ENCODE measurements around the gene SBK1. TPM values are rescaled to one million over a fixed set of nuclear protein-coding genes. Genes with fewer than 3 reads are reported as not detected.
"Not testable (repeated sequence)": the region's sequence is repeated elsewhere in the genome, so short reads cannot be mapped to it uniquely, and the experiment has no call there.

The SBK1 gene
- 3.7 TPM for total RNA-seq

DNA sequence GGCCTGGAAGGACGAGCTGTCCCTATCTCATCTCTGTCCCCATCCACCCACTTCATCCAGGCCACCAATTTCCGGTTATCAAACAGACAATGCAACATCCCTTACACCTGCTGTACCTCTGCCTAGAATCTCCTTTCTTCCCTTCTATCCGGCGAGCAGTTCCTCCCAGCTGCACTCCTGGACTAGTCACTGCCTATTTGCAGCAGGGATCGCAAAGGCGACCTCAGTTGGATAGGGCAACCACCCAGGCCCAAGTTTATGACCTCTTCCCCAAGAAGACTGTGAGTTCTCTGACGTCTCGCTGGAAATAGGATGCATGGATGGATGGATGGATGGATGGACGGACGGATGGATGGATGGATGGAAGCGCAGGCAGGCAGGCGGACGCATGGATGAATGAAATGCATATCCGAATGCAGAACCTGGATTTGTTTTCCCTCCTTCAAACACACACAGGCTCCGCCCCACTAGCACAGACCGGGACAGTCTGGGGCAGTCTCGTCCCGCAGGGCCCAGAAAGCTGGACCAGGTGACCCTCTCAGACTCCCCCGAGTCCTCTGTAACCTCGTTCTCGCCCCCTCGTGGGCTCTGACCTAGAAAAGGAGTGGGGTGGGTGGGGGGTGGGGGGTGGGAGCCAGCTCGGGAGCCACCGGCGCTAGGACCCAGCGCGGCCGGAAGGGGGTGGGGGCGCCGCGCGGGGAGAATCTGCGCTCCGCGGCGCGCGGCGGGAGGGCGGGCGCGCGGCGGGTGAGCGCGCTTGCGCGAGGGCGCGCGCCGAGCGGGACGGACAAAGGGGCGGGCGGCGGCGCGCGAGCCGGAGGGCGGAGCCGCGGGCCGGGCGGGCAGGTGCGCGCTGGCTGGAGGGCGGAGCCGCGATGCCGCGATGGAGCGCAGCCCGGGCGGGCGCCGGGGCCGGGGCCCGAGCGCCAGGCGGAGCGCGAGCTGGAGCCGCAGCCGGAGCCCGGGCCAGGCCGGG lies at the start of gene SBK1:
TSS of gene SBK1 (plus strand) at position 875 of the 976 bp plus-strand sequence. CDS start 24,867 bp downstream, outside the sequence.
- Histone ChIP-seq H3K9me3 (ENCODE audit: low read depth, low read length) (no peaks in the 10 kb centered on the region), H3K4me3 (ENCODE audit: low read length) (peak within 1 kb of the TSS; percentile 56), H3K4me1 (ENCODE audit: insufficient read depth, low read length) (peaks cover 64% of the 10 kb centered on the region), H3K27me3 (ENCODE audit: insufficient read depth, low read length) (peaks cover 3% of the 10 kb centered on the region)

- not testable (repeated sequence) for H3K4me1 ChIP-seq (ENCODE audit: insufficient read depth, low read length); H3K9me3 ChIP-seq (ENCODE audit: low read depth, low read length)
These were observed 42.8 kb upstream of the SBK1 start for GRCh38 chr16:28249483-28249882.

GRCh38 chr16:28250999-28251398 lies 41.3 kb upstream of the SBK1 start:
- H3K9me3 ChIP-seq (ENCODE audit: low read depth, low read length) = no peaks in the 10 kb centered on the region
- no peaks in the 10 kb centered on the region for H3K27me3 ChIP-seq (ENCODE audit: insufficient read depth, low read length)
- H3K4me3 ChIP-seq (ENCODE audit: low read length) = no peak overlapping the region
- H3K4me1 ChIP-seq (ENCODE audit: insufficient read depth, low read length) = no peaks in the 10 kb centered on the region

More at GRCh38 chr16:28249483-28249882, 42.8 kb upstream of the SBK1 start:
- not testable (repeated sequence) for H3K4me3 ChIP-seq (ENCODE audit: low read length); H3K27me3 ChIP-seq (ENCODE audit: insufficient read depth, low read length)

GRCh38 chr16:28254158-28254557 lies 38.2 kb upstream of the SBK1 start:
- Histone ChIP-seq H3K27me3 (ENCODE audit: insufficient read depth, low read length) (no peaks in the 10 kb centered on the region), H3K9me3 (ENCODE audit: low read depth, low read length) (no peaks in the 10 kb centered on the region), H3K4me1 (ENCODE audit: insufficient read depth, low read length) (no peaks in the 10 kb centered on the region), H3K4me3 (ENCODE audit: low read length) (no peak overlapping the region)

GRCh38 chr16:28255838-28256237 lies 36.5 kb upstream of the SBK1 start:
- H3K9me3 ChIP-seq (ENCODE audit: low read depth, low read length) = no peaks in the 10 kb centered on the region
- no peak overlapping the region for H3K4me3 ChIP-seq (ENCODE audit: low read length)
- no peaks in the 10 kb centered on the region for H3K4me1 ChIP-seq (ENCODE audit: insufficient read depth, low read length)
- H3K27me3 ChIP-seq (ENCODE audit: insufficient read depth, low read length) = no peaks in the 10 kb centered on the region

DNA sequence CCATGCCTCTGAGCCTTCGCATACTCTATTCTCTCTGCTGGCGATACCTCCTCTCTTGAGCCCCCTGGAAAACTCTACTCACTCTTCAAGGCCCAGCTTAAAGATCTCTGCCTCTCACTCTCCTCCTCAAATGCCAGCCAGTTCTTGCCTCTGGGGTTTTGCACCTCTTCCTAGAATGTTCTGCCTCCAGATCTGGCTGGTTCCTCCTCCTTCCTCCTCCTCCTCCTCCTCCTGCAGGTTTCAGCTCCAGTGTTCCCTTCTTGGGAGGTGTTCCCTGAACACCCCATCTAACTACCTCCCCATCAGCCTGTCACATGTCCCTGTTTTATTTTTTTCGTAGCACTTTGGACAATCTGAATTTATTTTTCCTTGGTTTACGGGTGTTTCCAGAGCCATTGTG lies 35.1 kb upstream of the SBK1 start:
- Histone ChIP-seq H3K27me3 (ENCODE audit: insufficient read depth, low read length) (no peaks in the 10 kb centered on the region), H3K9me3 (ENCODE audit: low read depth, low read length) (no peaks in the 10 kb centered on the region), H3K4me1 (ENCODE audit: insufficient read depth, low read length) (no peaks in the 10 kb centered on the region), H3K4me3 (ENCODE audit: low read length) (no peak overlapping the region)

- H3K9me3 ChIP-seq (ENCODE audit: low read depth, low read length) = no peaks in the 10 kb centered on the region
These were observed 33.8 kb upstream of the SBK1 start for GRCh38 chr16:28258567-28258966.

DNA sequence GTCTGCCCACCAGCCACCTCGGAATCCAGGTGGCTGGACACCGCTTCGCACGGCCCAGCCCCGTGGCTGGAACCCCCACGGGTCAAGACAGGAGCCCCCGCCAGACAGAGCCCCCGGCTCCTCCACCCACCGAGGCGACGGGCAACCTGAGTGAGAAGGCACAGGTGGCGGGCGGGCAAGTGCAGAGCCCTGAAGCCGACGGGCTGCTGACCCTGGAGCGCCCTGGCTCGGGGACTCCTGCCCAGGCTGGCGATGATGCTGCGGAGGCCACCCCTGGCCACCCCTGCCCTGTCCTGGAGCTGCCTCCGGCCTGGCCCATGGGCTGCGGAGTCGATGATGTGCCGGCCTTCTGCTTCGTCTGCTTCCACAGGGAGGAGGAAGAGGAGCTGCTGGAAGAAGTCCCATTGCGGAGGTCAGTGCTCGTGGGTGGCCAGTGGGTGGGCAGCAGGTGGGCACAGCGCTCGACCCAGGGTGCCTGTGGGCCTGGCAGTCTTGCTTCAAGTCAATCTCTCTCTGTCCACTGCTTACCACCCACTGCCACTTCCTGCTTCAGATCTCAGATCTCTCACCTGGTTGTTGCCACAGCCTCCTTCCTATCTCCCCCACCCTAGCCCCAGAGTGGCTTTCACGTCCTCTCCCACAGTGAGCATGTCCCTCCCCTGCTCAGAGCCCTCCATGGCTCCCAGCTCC lies 33.1 kb upstream of the SBK1 start:
- no peaks in the 10 kb centered on the region for H3K27me3 ChIP-seq (ENCODE audit: insufficient read depth, low read length)
- H3K4me3 ChIP-seq (ENCODE audit: low read length) = no peak overlapping the region
- H3K9me3 ChIP-seq (ENCODE audit: low read depth, low read length) = no peaks in the 10 kb centered on the region
- H3K4me1 ChIP-seq (ENCODE audit: insufficient read depth, low read length) = no peaks in the 10 kb centered on the region

More at GRCh38 chr16:28258567-28258966, 33.8 kb upstream of the SBK1 start:
- no peaks in the 10 kb centered on the region for H3K27me3 ChIP-seq (ENCODE audit: insufficient read depth, low read length)
- no peak overlapping the region for H3K4me3 ChIP-seq (ENCODE audit: low read length)
- no peaks in the 10 kb centered on the region for H3K4me1 ChIP-seq (ENCODE audit: insufficient read depth, low read length)

DNA sequence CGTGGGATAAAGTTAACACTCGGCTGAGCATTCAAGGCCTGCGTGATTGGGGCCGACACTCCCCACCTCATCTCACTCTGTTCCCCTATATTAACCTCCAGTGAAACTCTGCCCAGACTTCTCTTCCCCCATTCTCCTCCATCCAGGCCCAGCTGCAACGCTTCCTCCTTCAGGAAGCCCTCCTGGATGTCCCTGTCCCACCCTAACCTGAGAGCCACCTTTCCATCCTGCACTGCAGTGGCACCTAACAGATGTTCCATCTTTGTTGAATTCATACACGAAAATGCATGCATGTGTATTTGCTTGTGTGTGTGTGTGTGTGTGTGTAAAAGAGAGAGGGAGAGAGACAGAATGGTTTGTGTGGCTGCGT lies 32.6 kb upstream of the SBK1 start:
- no peaks in the 10 kb centered on the region for H3K4me1 ChIP-seq (ENCODE audit: insufficient read depth, low read length)
- H3K9me3 ChIP-seq (ENCODE audit: low read depth, low read length) = no peaks in the 10 kb centered on the region
- no peaks in the 10 kb centered on the region for H3K27me3 ChIP-seq (ENCODE audit: insufficient read depth, low read length)
- no peak overlapping the region for H3K4me3 ChIP-seq (ENCODE audit: low read length)

DNA sequence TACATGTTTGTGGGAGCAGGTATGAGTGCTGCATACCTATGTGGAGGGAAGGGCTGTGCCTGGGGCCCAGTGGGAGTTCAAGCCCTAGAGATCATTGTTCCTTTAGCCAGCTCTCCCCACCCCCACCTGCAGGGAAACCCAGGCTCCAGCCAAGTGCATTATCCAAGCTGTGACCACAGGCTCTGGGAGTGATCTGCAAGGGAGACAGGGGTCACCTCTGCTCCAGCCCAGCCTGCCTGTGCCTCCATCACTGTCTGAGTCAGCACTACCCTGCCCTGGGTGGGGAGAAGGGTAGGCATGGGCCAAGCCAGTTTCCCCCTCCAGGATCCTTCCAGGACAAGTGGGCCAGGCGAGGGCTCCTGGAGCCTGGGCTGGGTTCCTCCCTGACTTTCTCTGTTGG lies 32.1 kb upstream of the SBK1 start:
- no peaks in the 10 kb centered on the region for H3K27me3 ChIP-seq (ENCODE audit: insufficient read depth, low read length)

DNA sequence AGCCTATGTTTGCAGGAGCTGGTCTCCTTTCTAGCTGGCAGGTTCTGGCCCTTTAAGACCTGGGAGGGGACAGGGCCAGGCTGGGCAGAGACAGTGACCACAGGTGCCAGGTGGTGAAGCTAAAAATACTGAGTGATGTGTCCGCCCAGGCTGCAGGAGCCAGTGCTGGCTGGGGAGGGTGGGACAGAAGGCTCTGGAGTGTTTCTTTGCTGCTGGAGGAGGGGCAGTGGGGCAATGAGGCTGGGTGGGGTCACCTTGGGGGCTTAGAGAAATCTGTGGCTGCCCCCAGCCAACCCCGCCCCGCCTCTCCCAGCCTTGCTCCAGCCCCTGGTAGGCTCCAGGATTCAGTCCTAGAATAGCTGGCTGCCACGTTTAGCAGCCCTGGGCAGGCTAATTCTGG lies 30.4 kb upstream of the SBK1 start:
- Histone ChIP-seq H3K27me3 (ENCODE audit: insufficient read depth, low read length) (no peaks in the 10 kb centered on the region), H3K4me3 (ENCODE audit: low read length) (no peak overlapping the region), H3K4me1 (ENCODE audit: insufficient read depth, low read length) (no peaks in the 10 kb centered on the region), H3K9me3 (ENCODE audit: low read depth, low read length) (no peaks in the 10 kb centered on the region)

More for the DNA sequence above, 32.1 kb upstream of the SBK1 start:
- H3K4me3 ChIP-seq (ENCODE audit: low read length) = no peak overlapping the region
- no peaks in the 10 kb centered on the region for H3K4me1 ChIP-seq (ENCODE audit: insufficient read depth, low read length)
- H3K9me3 ChIP-seq (ENCODE audit: low read depth, low read length) = no peaks in the 10 kb centered on the region

DNA sequence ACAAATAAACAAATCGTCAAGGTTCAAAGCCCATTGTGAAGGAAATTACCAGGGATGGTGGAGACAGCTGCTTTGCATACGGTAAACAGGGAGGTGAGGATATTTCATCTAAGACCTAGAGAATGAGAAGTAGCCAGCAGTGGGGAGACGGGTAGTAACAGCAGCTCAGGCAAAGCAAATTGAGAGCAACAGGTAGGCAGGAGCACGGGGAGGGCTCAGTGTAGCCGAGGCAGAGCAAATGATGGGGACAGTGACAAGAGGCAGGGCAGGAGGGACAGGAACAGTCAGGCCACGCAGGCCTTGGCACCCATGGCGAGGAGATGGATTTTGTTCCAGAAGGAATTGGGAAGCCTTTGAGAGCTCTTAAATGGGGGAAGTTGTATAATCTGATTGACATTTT lies 29.0 kb upstream of the SBK1 start:
- Histone ChIP-seq H3K9me3 (ENCODE audit: low read depth, low read length) (no peaks in the 10 kb centered on the region), H3K4me1 (ENCODE audit: insufficient read depth, low read length) (no peaks in the 10 kb centered on the region), H3K27me3 (ENCODE audit: insufficient read depth, low read length) (no peaks in the 10 kb centered on the region), H3K4me3 (ENCODE audit: low read length) (no peak overlapping the region)

GRCh38 chr16:28264656-28265055 lies 27.7 kb upstream of the SBK1 start:
- Histone ChIP-seq H3K9me3 (ENCODE audit: low read depth, low read length) (no peaks in the 10 kb centered on the region), H3K27me3 (ENCODE audit: insufficient read depth, low read length) (no peaks in the 10 kb centered on the region), H3K4me3 (ENCODE audit: low read length) (no peak overlapping the region), H3K4me1 (ENCODE audit: insufficient read depth, low read length) (no peaks in the 10 kb centered on the region)

DNA sequence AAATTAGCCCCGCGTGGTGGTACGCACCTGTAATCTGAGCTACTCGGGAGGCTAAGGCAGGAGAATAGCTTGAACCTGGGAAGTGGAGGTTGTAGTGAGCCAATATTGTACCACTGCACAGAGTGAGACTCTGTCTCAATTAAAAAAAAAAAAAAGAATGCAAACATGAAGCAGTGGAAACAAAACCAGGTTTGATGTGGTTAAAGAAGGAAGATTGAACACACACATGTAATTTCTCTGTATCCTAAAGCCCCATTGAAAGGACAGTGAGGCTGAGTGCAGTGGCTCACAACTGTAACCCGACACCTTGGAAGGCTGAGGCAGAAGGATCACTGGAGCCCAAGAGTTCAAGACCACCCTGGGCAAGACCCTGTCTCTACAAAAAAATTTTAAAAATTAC lies 26.5 kb upstream of the SBK1 start:
- Histone ChIP-seq H3K4me3 (ENCODE audit: low read length) (no peak overlapping the region), H3K9me3 (ENCODE audit: low read depth, low read length) (no peaks in the 10 kb centered on the region), H3K4me1 (ENCODE audit: insufficient read depth, low read length) (no peaks in the 10 kb centered on the region), H3K27me3 (ENCODE audit: insufficient read depth, low read length) (no peaks in the 10 kb centered on the region)

DNA sequence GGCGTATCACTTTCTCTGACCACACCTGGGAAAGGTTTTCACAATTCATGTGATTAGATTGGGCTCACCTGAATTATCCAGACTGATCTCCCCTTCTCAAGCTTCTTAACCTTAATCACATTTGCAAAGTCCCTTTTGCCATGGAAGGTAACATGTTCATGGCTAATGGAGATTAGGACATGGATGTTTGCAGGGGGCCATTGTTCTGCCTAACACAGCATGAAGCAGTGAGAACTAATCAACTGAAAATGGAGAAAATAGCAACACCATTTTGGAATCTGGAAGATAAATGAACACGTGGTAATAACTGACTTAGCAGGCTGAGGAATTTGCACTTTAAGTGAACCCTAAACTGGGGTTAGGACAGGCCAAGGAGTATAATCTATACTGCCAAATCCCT lies 25.0 kb upstream of the SBK1 start:
- Histone ChIP-seq H3K27me3 (ENCODE audit: insufficient read depth, low read length) (no peaks in the 10 kb centered on the region), H3K4me1 (ENCODE audit: insufficient read depth, low read length) (no peaks in the 10 kb centered on the region), H3K4me3 (ENCODE audit: low read length) (no peak overlapping the region), H3K9me3 (ENCODE audit: low read depth, low read length) (no peaks in the 10 kb centered on the region)

All from mononuclear cell (primary cell).